H1 (cell line): ENCODE measurements around the gene SOST. TPM values are rescaled to one million over a fixed set of nuclear protein-coding genes. Genes with fewer than 3 reads are reported as not detected.
A peak's percentile ranks its signal among the peaks of the same experiment; 100 is the strongest.

Experiments used
- CTCF ChIA-PET: fragments of 300-600 bp; sonication (Branson Sonifier 250); formaldehyde crosslinking; loops from one replicate; lab custom pipeline; 2021; ENCODE audit not compliant: partially characterized antibody; lab: Charles Lee
- POLR2A ChIA-PET: fragments of 300-600 bp; sonication (Branson Sonifier 250); formaldehyde crosslinking; loops from one replicate; lab custom pipeline; 2021; ENCODE audit warnings: inconsistent platforms; ENCODE audit not compliant: partially characterized antibody; lab: Charles Lee
- DNase-seq, 2 experiments: peaks; one replicate each; pipeline versions ENCODE4 v3.0.0 to v3.0.0-alpha.2; 2010 to 2022; ENCODE audit warnings: low spot score in 2 of 2, low read depth in 1 of 2, mixed read lengths in 1 of 2
- FAIRE-seq: peaks from 2 replicates; lab custom pipeline; 2011; peaks lifted over from hg19 to GRCh38; lab: Jason Lieb, UNC
- H2AFZ ChIP-seq: 2 replicates; pipeline ENCODE4 v1.8.1; 2012; ENCODE audit warnings: low read length, inconsistent platforms
- H2AK5ac ChIP-seq: 2 replicates; pipeline ENCODE4 v1.6.1; 2013; ENCODE audit warnings: low read depth, low read length
- H2BK120ac ChIP-seq: replicated peaks from 2 replicates; pipeline ENCODE3; 2013; ENCODE audit warnings: low read depth, low read length, inconsistent platforms
- H2BK12ac ChIP-seq: 2 replicates; pipeline ENCODE4 v1.6.1; 2013; ENCODE audit warnings: low read depth, low read length
- H2BK15ac ChIP-seq: 2 replicates; pipeline ENCODE4 v1.6.1; 2013; ENCODE audit warnings: low read length
- H2BK20ac ChIP-seq: 2 replicates; pipeline ENCODE4 v1.6.1; 2013; ENCODE audit warnings: low read length
- H2BK5ac ChIP-seq: 2 replicates; pipeline ENCODE4 v1.6.1; 2013; ENCODE audit warnings: low read depth, low read length
- H3K14ac ChIP-seq: 2 replicates; pipeline ENCODE4 v1.6.1; 2013; ENCODE audit warnings: inconsistent platforms; ENCODE audit not compliant: insufficient read length
- H3K18ac ChIP-seq: 2 replicates; pipeline ENCODE4 v1.6.1; 2013; ENCODE audit warnings: low read length; ENCODE audit errors: extremely low read depth
- H3K23ac ChIP-seq: 2 replicates; pipeline ENCODE4 v1.6.1; 2013; ENCODE audit warnings: inconsistent platforms; ENCODE audit not compliant: insufficient read length
- H3K23me2 ChIP-seq: 2 replicates; pipeline ENCODE4 v1.6.1; 2013; ENCODE audit warnings: low read depth, low read length
- H3K27ac ChIP-seq: 2 replicates; pipeline ENCODE4 v1.6.1; 2011; ENCODE audit warnings: low read depth, low read length, inconsistent platforms
- H3K27me3 ChIP-seq, 4 experiments: replicated peaks in 1 of 4; 1 replicate in 1 of 4; 2 replicates in 3 of 4; pipeline versions ENCODE4 v1.6.1 to v1.8.1; 2011 to 2013; ENCODE audit warnings: low read length in 3 of 4, mild to moderate bottlenecking in 3 of 4, inconsistent platforms in 2 of 4, mixed read lengths in 2 of 4, moderate library complexity in 1 of 4; ENCODE audit not compliant: control insufficient read depth in 3 of 4, insufficient read depth in 3 of 4; ENCODE audit errors: extremely low read depth in 1 of 4
- H3K36me3 ChIP-seq, 4 experiments: 2 replicates each; pipeline versions ENCODE4 v1.6.1 to v1.8.1; 2011 to 2013; ENCODE audit warnings: mild to moderate bottlenecking in 4 of 4, low read length in 3 of 4, moderate library complexity in 2 of 4, control low read depth in 1 of 4, inconsistent platforms in 1 of 4; ENCODE audit not compliant: insufficient read depth in 4 of 4, control insufficient read depth in 2 of 4
- H3K4ac ChIP-seq: replicated peaks from 2 replicates; pipeline ENCODE3; 2013; ENCODE audit warnings: low read length, low read depth, mixed read lengths, inconsistent platforms; ENCODE audit not compliant: insufficient read length
- H3K4me1 ChIP-seq, 4 experiments: replicated peaks in 1 of 4; 1 replicate in 1 of 4; 2 replicates in 3 of 4; pipeline versions ENCODE4 v1.6.1 to v1.8.1; 2011 to 2013; ENCODE audit warnings: low read length in 3 of 4, inconsistent platforms in 2 of 4, mixed read lengths in 1 of 4; ENCODE audit not compliant: insufficient read depth in 4 of 4, control insufficient read depth in 3 of 4
- H3K4me2 ChIP-seq, 2 experiments: 2 replicates each; pipeline versions ENCODE4 v1.6.1 to v1.8.1; 2011 to 2013; ENCODE audit warnings: low read depth in 2 of 2, low read length in 2 of 2, control low read depth in 1 of 2, inconsistent platforms in 1 of 2, mild to moderate bottlenecking in 1 of 2; ENCODE audit not compliant: insufficient read depth in 1 of 2
- H3K4me3 ChIP-seq, 4 experiments: fragments of 200-600, 300-600 bp in 1 of 4; sonication (generic), shearing (Covaris generic), sonication (Bioruptor Twin) in 1 of 4; 2 replicates each; pipeline versions ENCODE4 v1.5.1 to v1.8.1; 2011 to 2016; ENCODE audit warnings: low read length in 4 of 4, low read depth in 3 of 4, control low read depth in 2 of 4, inconsistent platforms in 2 of 4, mild to moderate bottlenecking in 2 of 4, mixed read lengths in 1 of 4, moderate library complexity in 1 of 4; ENCODE audit not compliant: insufficient read depth in 2 of 4; ENCODE audit errors: extremely low read depth in 1 of 4
- H3K56ac ChIP-seq: replicated peaks from 2 replicates; pipeline ENCODE3; 2013; ENCODE audit warnings: low read depth, mild to moderate bottlenecking, mixed read lengths, low read length, inconsistent platforms; ENCODE audit not compliant: insufficient read length
- H3K79me1 ChIP-seq: 2 replicates; pipeline ENCODE4 v1.6.1; 2013; ENCODE audit warnings: low read depth, low read length, control low read depth
- H3K79me2 ChIP-seq, 2 experiments: 2 replicates each; pipeline versions ENCODE4 v1.6.1 to v1.8.1; 2012 to 2013; ENCODE audit warnings: low read length in 2 of 2, mild to moderate bottlenecking in 2 of 2, inconsistent platforms in 1 of 2; ENCODE audit not compliant: insufficient read depth in 2 of 2, control insufficient read depth in 1 of 2
- H3K9ac ChIP-seq, 4 experiments: replicated peaks in 1 of 4; 1 replicate in 1 of 4; 2 replicates in 3 of 4; pipeline versions ENCODE4 v1.6.1 to v1.8.1; 2011 to 2013; ENCODE audit warnings: low read depth in 3 of 4, low read length in 3 of 4, control low read depth in 2 of 4, mild to moderate bottlenecking in 2 of 4, moderate library complexity in 2 of 4, inconsistent platforms in 1 of 4; ENCODE audit errors: extremely low read depth in 1 of 4
- H3K9me3 ChIP-seq, 2 experiments: 2 replicates each; pipeline versions ENCODE4 v1.6.1 to v1.8.1; 2012 to 2013; ENCODE audit warnings: mild to moderate bottlenecking in 2 of 2, moderate library complexity in 2 of 2, control low read depth in 1 of 2, inconsistent platforms in 1 of 2, low read depth in 1 of 2, low read length in 1 of 2, mixed read lengths in 1 of 2; ENCODE audit not compliant: insufficient read depth in 2 of 2
- H4K20me1 ChIP-seq, 2 experiments: replicated peaks in 1 of 2; 2 replicates each; pipeline versions ENCODE3 to v1.8.1; 2011 to 2013; ENCODE audit warnings: inconsistent platforms in 2 of 2, low read length in 2 of 2, mild to moderate bottlenecking in 1 of 2; ENCODE audit not compliant: insufficient read depth in 2 of 2, control insufficient read depth in 1 of 2
- H4K5ac ChIP-seq: 2 replicates; pipeline ENCODE4 v1.6.1; 2013; ENCODE audit warnings: low read length, low read depth, mixed read lengths, inconsistent platforms; ENCODE audit not compliant: insufficient read length
- H4K8ac ChIP-seq: 2 replicates; pipeline ENCODE4 v1.8.0; 2013; ENCODE audit warnings: mild to moderate bottlenecking, moderate library complexity, low read length, inconsistent platforms; ENCODE audit not compliant: insufficient read depth; ENCODE audit errors: extremely low read depth
- H4K91ac ChIP-seq: replicated peaks from 2 replicates; pipeline ENCODE3; 2013; ENCODE audit warnings: low read length, mixed read lengths, inconsistent platforms; ENCODE audit not compliant: insufficient read length
- CBX5 ChIP-seq: fragments of 300-800, 300-1000 bp; sonication (generic); IDR thresholded peaks from 2 replicates; pipeline ENCODE4 v1.7.1; 2016; ENCODE audit warnings: antibody characterized with exemption, low read length, low read depth
- CEBPB ChIP-seq: IDR thresholded peaks from 2 replicates; pipeline ENCODE4 v1.6.1; 2012; ENCODE audit warnings: low read depth, low read length
- FOSL1 ChIP-seq: IDR thresholded peaks from 2 replicates; pipeline ENCODE4 v1.6.1; 2011; ENCODE audit warnings: mild to moderate bottlenecking, low read depth, low read length, moderate library complexity; ENCODE audit not compliant: insufficient read depth
- JUND ChIP-seq: IDR thresholded peaks from 2 replicates; pipeline ENCODE4 v1.6.1; 2011; ENCODE audit warnings: mild to moderate bottlenecking, improper control_type of control experiment, low read length
- KDM1A ChIP-seq: fragments of 200-600, 300-600 bp; sonication (generic); IDR thresholded peaks from 2 replicates; pipeline ENCODE4 v1.7.1; 2016; ENCODE audit warnings: mild to moderate bottlenecking, low read length, borderline replicate concordance
- MAX ChIP-seq: IDR thresholded peaks from 2 replicates; pipeline ENCODE4 v1.6.1; 2012; ENCODE audit warnings: inconsistent platforms
- NANOG ChIP-seq: IDR thresholded peaks from 2 replicates; pipeline ENCODE4 v1.6.1; 2011; ENCODE audit warnings: low read length, low read depth, mild to moderate bottlenecking, inconsistent platforms; ENCODE audit not compliant: insufficient read depth, poor library complexity, severe bottlenecking
- PHF8 ChIP-seq: fragments of 200-600 bp; sonication (generic); conservative IDR thresholded peaks from 2 replicates; pipeline ENCODE4 v1.7.1; 2012; ENCODE audit warnings: low read depth, mild to moderate bottlenecking, inconsistent platforms, low read length, moderate library complexity
- POLR2A ChIP-seq, 2 experiments: IDR thresholded peaks; 1 replicate in 1 of 2; 2 replicates in 1 of 2; pipeline ENCODE4 v1.6.1; 2011; ENCODE audit warnings: low read depth in 2 of 2, low read length in 2 of 2, mild to moderate bottlenecking in 2 of 2; ENCODE audit errors: control extremely low read depth in 1 of 2
- RAD21 ChIP-seq, 2 experiments: IDR thresholded peaks in 1 of 2; conservative IDR thresholded peaks in 1 of 2; 2 replicates each; pipeline ENCODE4 v1.6.1; 2011; ENCODE audit warnings: low read depth in 2 of 2, low read length in 2 of 2, improper control_type of control experiment in 1 of 2, inconsistent platforms in 1 of 2, mild to moderate bottlenecking in 1 of 2, moderate library complexity in 1 of 2
- RNF2 ChIP-seq: fragments of 200-900, 300-1000 bp; sonication (generic); IDR thresholded peaks from 2 replicates; pipeline ENCODE4 v1.7.1; 2016; ENCODE audit warnings: borderline replicate concordance, low read depth, mild to moderate bottlenecking, antibody characterized with exemption, low read length; ENCODE audit not compliant: poor library complexity, severe bottlenecking; ENCODE audit errors: missing control alignments
- TCF12 ChIP-seq: IDR thresholded peaks from 2 replicates; pipeline ENCODE4 v1.6.1; 2011; ENCODE audit warnings: low read depth, mild to moderate bottlenecking, low read length
- TEAD4 ChIP-seq: IDR thresholded peaks from 2 replicates; pipeline ENCODE4 v1.6.1; 2012; ENCODE audit warnings: low read depth, low read length, inconsistent platforms, mixed read lengths
- YY1 ChIP-seq: IDR thresholded peaks from 2 replicates; pipeline ENCODE4 v1.6.1; 2011; ENCODE audit warnings: low read depth, mild to moderate bottlenecking, low read length
- WGBS, 2 experiments: shearing (Covaris generic) in 1 of 2; methylation state at CpG; one replicate each; pipeline versions ENCODE4 v1.1.6 to v1.1.7; 2013 to 2015; ENCODE audit warnings: low lambda C conversion rate in 2 of 2, mixed read lengths in 2 of 2, inconsistent platforms in 1 of 2, low coverage in 1 of 2, missing lambda C conversion rate in 1 of 2; ENCODE audit not compliant: insufficient replicate concordance in 2 of 2, insufficient coverage in 1 of 2, insufficient read length in 1 of 2; ENCODE audit errors: extremely low coverage in 1 of 2, missing lambda C conversion rate in 1 of 2; 5-methylcytosine and 5-hydroxymethylcytosine counted together
- polyA plus RNA-seq, 7 experiments: library from polyadenylated mRNA; depleted of rRNA in 3 of 7; stranded (reverse) in 5 of 7; unstranded in 2 of 7; fragments of >200 nt in 5 of 7; fragments of 200-250 nt in 2 of 7; gene quantifications; 1 replicate in 5 of 7; 2 replicates in 1 of 7; 4 replicates in 1 of 7; pipeline versions ENCODE4 v1.2.1 to v1.2.3, GENCODE V29; 2011 to 2013; ENCODE audit warnings: missing spikeins in 2 of 7, mixed read lengths in 2 of 7
- total RNA-seq: library from RNA; stranded (reverse); fragmentation: NEBNext Ultra II Directional; extraction: Animal tissue kit (Norgen Biotek cat#: 25700); gene quantifications from 2 replicates; pipeline ENCODE4 v1.2.1, GENCODE V29; 2021

Gene SOST
- total and polyA plus RNA-seq, 2 of the 8 experiments (the other 6 are each of a cell fraction or from before 2014, with no cell fraction given), result 0.08 TPM; not detected in 1

- FAIRE-seq (no peak), DNase-seq (no peak)
- Histone ChIP-seq H3K4me2 (no peak overlapping the region), H4K5ac (no peak overlapping the region), H2AK5ac (no peak overlapping the region), H2BK20ac (no peak overlapping the region), H3K14ac (no peak overlapping the region), H3K9me3 (peaks cover 14 to 22% of the 10 kb centered on the region in 2 experiments; a peak in 3 of 4 replicates), H2BK120ac (no peak overlapping the region), H3K36me3 (no peaks in the 10 kb centered on the region), H3K9ac (no peak overlapping the region), H2BK15ac (no peak overlapping the region), H4K8ac (no peak overlapping the region), H2AFZ (no peak overlapping the region), H3K23me2 (no peaks in the 10 kb centered on the region), H3K18ac (no peak overlapping the region), H3K56ac (no peak overlapping the region), H3K79me1 (no peaks in the 10 kb centered on the region; the same call in 1 of the 2 replicates), H4K20me1 (no peaks in the 10 kb centered on the region), H3K4ac (no peak overlapping the region), H4K91ac (no peak overlapping the region), H3K79me2 (no peaks in the 10 kb centered on the region), H3K4me3 (no peak overlapping the region), H2BK12ac (0 out of 2 replicates have a peak overlapping the region, but pooled peaks have one; percentile 13), H2BK5ac (no peak overlapping the region), H3K27me3 (no peaks in the 10 kb centered on the region), H3K23ac (no peak overlapping the region), H3K27ac (no peak overlapping the region), H3K4me1 (peaks cover 0 to 8% (median 2%) of the 10 kb centered on the region in 4 experiments; a peak in 3 of 7 replicates)
- CTCF ChIA-PET, result interaction anchor here (1.2 to 1.6 kb wide), 5 partner anchors 21 to 40 kb away, joined by 3 to 5 read pairs (median 4); partner anchors contain the start of gene SOST
- 94% methylated on average over 5 of the region's 5 CpGs; no CpG with 5 or more reads in 1 of the 2 experiments for WGBS, 2 experiments
- no peak for TF ChIP-seq YY1
- no peak for TF ChIP-seq POLR2A (IDR thresholded peaks at IDR 0.05; ENCODE audit: control extremely low read depth in 1 of 2, low read depth in 2 of 2, low read length in 2 of 2)
- TF ChIP-seq NANOG, result no peak
- no peak for TF ChIP-seq TCF12
- no peak for TF ChIP-seq RAD21 (IDR thresholded peaks at IDR 0.05 in 1 of 2, conservative IDR thresholded peaks at IDR 0.05 in 1 of 2; ENCODE audit: low read depth in 2 of 2, low read length in 2 of 2)
- TF ChIP-seq CBX5, result no peak
- TF ChIP-seq RNF2, result no peak
- TF ChIP-seq PHF8, result no peak
- TF ChIP-seq TEAD4, result no peak
- TF ChIP-seq FOSL1, result no peak
- TF ChIP-seq JUND, result no peak
- no peak for TF ChIP-seq CEBPB
- no peak for TF ChIP-seq KDM1A
- TF ChIP-seq MAX, result no peak
- POLR2A ChIA-PET, result interaction anchor here (1.0 to 1.2 kb wide), 2 partner anchors 10 kb away, joined by 3 to 4 read pairs; no protein-coding TSS in a partner anchor
These were observed 24.2 kb downstream of the SOST start for GRCh38 chr17:43734376-43734775.
